DOHH2 (cell line): ENCODE measurements around the gene PRKN.

ENCODE experiments used
- EZH2phosphoT487 ChIP-seq: fragments of 200-600 bp; sonication (generic); IDR thresholded peaks from 2 replicates; pipeline ENCODE4 v1.6.1; 2017; ENCODE audit warnings: borderline replicate concordance, mild to moderate bottlenecking, antibody characterized with exemption, low read length, moderate library complexity, mixed read lengths
- TF ChIP-seq, protein P1 (sequence below): fragments of 200-600 bp; sonication (generic); IDR thresholded peaks from one replicate; pipeline ENCODE4 v1.5.1; 2014; ENCODE audit warnings: antibody characterized with exemption, mild to moderate bottlenecking, low read depth, low read length; ENCODE audit not compliant: poor library complexity, severe bottlenecking

DNA sequence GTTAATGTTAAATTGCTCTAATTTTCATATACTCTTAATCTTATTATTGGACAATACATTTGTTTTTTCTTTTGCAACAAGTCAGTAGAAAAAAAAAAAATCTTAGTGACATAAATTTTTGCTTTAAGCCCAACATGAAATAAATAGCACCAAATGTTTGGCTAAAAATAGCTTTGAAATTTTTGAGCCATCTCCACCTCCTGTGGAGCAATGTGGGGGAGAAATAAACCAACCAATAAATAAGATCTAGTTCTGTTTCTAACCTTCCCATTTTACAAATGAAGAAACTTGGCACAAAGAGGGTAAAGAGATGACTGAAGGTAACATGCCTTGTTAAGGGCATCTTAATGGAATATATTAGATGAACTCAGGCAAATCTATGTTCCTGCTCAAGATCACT, 91.4 kb downstream of the PRKN start:
- TF ChIP-seq, protein P1, sequence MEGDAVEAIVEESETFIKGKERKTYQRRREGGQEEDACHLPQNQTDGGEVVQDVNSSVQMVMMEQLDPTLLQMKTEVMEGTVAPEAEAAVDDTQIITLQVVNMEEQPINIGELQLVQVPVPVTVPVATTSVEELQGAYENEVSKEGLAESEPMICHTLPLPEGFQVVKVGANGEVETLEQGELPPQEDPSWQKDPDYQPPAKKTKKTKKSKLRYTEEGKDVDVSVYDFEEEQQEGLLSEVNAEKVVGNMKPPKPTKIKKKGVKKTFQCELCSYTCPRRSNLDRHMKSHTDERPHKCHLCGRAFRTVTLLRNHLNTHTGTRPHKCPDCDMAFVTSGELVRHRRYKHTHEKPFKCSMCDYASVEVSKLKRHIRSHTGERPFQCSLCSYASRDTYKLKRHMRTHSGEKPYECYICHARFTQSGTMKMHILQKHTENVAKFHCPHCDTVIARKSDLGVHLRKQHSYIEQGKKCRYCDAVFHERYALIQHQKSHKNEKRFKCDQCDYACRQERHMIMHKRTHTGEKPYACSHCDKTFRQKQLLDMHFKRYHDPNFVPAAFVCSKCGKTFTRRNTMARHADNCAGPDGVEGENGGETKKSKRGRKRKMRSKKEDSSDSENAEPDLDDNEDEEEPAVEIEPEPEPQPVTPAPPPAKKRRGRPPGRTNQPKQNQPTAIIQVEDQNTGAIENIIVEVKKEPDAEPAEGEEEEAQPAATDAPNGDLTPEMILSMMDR = no peak
- no peak for TF ChIP-seq EZH2phosphoT487
